H1 (cell line): ENCODE measurements around the gene WDR74. TPM values are rescaled to one million over a fixed set of nuclear protein-coding genes. Genes with fewer than 3 reads are reported as not detected.
A peak's percentile ranks its signal among the peaks of the same experiment; 100 is the strongest.

Source experiments
- BCL11A ChIP-seq, 2 experiments: IDR thresholded peaks; one replicate each; pipeline ENCODE4 v1.6.1; 2011; ENCODE audit warnings: low read depth in 2 of 2, low read length in 2 of 2, mild to moderate bottlenecking in 2 of 2
- CHD1 ChIP-seq: IDR thresholded peaks from 2 replicates; pipeline ENCODE4 v1.6.1; 2012; ENCODE audit warnings: low read depth, low read length, improper control_type of control experiment
- EGR1 ChIP-seq: IDR thresholded peaks from 2 replicates; pipeline ENCODE4 v1.6.1; 2011; ENCODE audit warnings: low read depth, low read length, borderline replicate concordance
- HDAC2 ChIP-seq, 2 experiments: fragments of 300-600 bp in 1 of 2; sonication (generic) in 1 of 2; IDR thresholded peaks; 2 replicates each; pipeline ENCODE4 v1.6.1; 2011 to 2012; ENCODE audit warnings: low read depth in 2 of 2, low read length in 2 of 2, mild to moderate bottlenecking in 2 of 2, moderate library complexity in 2 of 2, borderline replicate concordance in 1 of 2, inconsistent platforms in 1 of 2
- POLR2A ChIP-seq, 2 experiments: IDR thresholded peaks; 1 replicate in 1 of 2; 2 replicates in 1 of 2; pipeline ENCODE4 v1.6.1; 2011; ENCODE audit warnings: low read depth in 2 of 2, low read length in 2 of 2, mild to moderate bottlenecking in 2 of 2; ENCODE audit errors: control extremely low read depth in 1 of 2
- POLR2AphosphoS5 ChIP-seq: IDR thresholded peaks from 2 replicates; pipeline ENCODE4 v1.6.1; 2011; ENCODE audit warnings: low read depth, low read length
- SP1 ChIP-seq: IDR thresholded peaks from 2 replicates; pipeline ENCODE4 v1.6.1; 2011; ENCODE audit warnings: low read depth, low read length
- SUZ12 ChIP-seq: fragments of 200-600 bp; sonication (generic); IDR thresholded peaks from 2 replicates; pipeline ENCODE4 v1.6.1; 2012; ENCODE audit warnings: mild to moderate bottlenecking, inconsistent platforms, low read length, moderate library complexity, mixed read lengths
- polyA plus RNA-seq, 7 experiments: library from polyadenylated mRNA; depleted of rRNA in 3 of 7; stranded (reverse) in 5 of 7; unstranded in 2 of 7; fragments of >200 nt in 5 of 7; fragments of 200-250 nt in 2 of 7; gene quantifications; 1 replicate in 5 of 7; 2 replicates in 1 of 7; 4 replicates in 1 of 7; pipeline versions ENCODE4 v1.2.1 to v1.2.3, GENCODE V29; 2011 to 2013; ENCODE audit warnings: missing spikeins in 2 of 7, mixed read lengths in 2 of 7
- total RNA-seq: library from RNA; stranded (reverse); fragmentation: NEBNext Ultra II Directional; extraction: Animal tissue kit (Norgen Biotek cat#: 25700); gene quantifications from 2 replicates; pipeline ENCODE4 v1.2.1, GENCODE V29; 2021
- TF ChIP-seq, protein P1 (sequence below): fragments of 300-600 bp; sonication (generic); IDR thresholded peaks from 2 replicates; pipeline ENCODE4 v1.7.1; 2012; ENCODE audit warnings: low read length, moderate library complexity, mild to moderate bottlenecking, inconsistent platforms; ENCODE audit not compliant: insufficient replicate concordance
- TF ChIP-seq, protein P2 (sequence below): IDR thresholded peaks from 2 replicates; pipeline ENCODE4 v1.6.1; 2011; ENCODE audit warnings: low read length, improper control_type of control experiment

The WDR74 gene
- total and polyA plus RNA-seq, 2 of the 8 experiments (the other 6 are each of a cell fraction or from before 2014, with no cell fraction given) = 93.6 to 97.0 TPM

- no peak for TF ChIP-seq EGR1
- TF ChIP-seq, protein P1, sequence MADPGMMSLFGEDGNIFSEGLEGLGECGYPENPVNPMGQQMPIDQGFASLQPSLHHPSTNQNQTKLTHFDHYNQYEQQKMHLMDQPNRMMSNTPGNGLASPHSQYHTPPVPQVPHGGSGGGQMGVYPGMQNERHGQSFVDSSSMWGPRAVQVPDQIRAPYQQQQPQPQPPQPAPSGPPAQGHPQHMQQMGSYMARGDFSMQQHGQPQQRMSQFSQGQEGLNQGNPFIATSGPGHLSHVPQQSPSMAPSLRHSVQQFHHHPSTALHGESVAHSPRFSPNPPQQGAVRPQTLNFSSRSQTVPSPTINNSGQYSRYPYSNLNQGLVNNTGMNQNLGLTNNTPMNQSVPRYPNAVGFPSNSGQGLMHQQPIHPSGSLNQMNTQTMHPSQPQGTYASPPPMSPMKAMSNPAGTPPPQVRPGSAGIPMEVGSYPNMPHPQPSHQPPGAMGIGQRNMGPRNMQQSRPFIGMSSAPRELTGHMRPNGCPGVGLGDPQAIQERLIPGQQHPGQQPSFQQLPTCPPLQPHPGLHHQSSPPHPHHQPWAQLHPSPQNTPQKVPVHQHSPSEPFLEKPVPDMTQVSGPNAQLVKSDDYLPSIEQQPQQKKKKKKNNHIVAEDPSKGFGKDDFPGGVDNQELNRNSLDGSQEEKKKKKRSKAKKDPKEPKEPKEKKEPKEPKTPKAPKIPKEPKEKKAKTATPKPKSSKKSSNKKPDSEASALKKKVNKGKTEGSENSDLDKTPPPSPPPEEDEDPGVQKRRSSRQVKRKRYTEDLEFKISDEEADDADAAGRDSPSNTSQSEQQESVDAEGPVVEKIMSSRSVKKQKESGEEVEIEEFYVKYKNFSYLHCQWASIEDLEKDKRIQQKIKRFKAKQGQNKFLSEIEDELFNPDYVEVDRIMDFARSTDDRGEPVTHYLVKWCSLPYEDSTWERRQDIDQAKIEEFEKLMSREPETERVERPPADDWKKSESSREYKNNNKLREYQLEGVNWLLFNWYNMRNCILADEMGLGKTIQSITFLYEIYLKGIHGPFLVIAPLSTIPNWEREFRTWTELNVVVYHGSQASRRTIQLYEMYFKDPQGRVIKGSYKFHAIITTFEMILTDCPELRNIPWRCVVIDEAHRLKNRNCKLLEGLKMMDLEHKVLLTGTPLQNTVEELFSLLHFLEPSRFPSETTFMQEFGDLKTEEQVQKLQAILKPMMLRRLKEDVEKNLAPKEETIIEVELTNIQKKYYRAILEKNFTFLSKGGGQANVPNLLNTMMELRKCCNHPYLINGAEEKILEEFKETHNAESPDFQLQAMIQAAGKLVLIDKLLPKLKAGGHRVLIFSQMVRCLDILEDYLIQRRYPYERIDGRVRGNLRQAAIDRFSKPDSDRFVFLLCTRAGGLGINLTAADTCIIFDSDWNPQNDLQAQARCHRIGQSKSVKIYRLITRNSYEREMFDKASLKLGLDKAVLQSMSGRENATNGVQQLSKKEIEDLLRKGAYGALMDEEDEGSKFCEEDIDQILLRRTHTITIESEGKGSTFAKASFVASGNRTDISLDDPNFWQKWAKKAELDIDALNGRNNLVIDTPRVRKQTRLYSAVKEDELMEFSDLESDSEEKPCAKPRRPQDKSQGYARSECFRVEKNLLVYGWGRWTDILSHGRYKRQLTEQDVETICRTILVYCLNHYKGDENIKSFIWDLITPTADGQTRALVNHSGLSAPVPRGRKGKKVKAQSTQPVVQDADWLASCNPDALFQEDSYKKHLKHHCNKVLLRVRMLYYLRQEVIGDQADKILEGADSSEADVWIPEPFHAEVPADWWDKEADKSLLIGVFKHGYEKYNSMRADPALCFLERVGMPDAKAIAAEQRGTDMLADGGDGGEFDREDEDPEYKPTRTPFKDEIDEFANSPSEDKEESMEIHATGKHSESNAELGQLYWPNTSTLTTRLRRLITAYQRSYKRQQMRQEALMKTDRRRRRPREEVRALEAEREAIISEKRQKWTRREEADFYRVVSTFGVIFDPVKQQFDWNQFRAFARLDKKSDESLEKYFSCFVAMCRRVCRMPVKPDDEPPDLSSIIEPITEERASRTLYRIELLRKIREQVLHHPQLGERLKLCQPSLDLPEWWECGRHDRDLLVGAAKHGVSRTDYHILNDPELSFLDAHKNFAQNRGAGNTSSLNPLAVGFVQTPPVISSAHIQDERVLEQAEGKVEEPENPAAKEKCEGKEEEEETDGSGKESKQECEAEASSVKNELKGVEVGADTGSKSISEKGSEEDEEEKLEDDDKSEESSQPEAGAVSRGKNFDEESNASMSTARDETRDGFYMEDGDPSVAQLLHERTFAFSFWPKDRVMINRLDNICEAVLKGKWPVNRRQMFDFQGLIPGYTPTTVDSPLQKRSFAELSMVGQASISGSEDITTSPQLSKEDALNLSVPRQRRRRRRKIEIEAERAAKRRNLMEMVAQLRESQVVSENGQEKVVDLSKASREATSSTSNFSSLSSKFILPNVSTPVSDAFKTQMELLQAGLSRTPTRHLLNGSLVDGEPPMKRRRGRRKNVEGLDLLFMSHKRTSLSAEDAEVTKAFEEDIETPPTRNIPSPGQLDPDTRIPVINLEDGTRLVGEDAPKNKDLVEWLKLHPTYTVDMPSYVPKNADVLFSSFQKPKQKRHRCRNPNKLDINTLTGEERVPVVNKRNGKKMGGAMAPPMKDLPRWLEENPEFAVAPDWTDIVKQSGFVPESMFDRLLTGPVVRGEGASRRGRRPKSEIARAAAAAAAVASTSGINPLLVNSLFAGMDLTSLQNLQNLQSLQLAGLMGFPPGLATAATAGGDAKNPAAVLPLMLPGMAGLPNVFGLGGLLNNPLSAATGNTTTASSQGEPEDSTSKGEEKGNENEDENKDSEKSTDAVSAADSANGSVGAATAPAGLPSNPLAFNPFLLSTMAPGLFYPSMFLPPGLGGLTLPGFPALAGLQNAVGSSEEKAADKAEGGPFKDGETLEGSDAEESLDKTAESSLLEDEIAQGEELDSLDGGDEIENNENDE = no peak
- TF ChIP-seq, protein P2, sequence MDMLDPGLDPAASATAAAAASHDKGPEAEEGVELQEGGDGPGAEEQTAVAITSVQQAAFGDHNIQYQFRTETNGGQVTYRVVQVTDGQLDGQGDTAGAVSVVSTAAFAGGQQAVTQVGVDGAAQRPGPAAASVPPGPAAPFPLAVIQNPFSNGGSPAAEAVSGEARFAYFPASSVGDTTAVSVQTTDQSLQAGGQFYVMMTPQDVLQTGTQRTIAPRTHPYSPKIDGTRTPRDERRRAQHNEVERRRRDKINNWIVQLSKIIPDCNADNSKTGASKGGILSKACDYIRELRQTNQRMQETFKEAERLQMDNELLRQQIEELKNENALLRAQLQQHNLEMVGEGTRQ = 0 out of 2 replicates have a peak, but pooled peaks have one; percentile 2
- no peak for TF ChIP-seq SUZ12
- no peak for TF ChIP-seq BCL11A (IDR thresholded peaks at IDR 0.05; ENCODE audit: low read depth in 2 of 2, low read length in 2 of 2)
- TF ChIP-seq POLR2AphosphoS5 = peak; percentile 94
- no peak for TF ChIP-seq HDAC2 (IDR thresholded peaks at IDR 0.05; ENCODE audit: borderline replicate concordance in 1 of 2, low read depth in 2 of 2, low read length in 2 of 2)
- peak; percentile 60 to 81 for TF ChIP-seq POLR2A (IDR thresholded peaks at IDR 0.05; ENCODE audit: control extremely low read depth in 1 of 2, low read depth in 2 of 2, low read length in 2 of 2)
- peak; percentile 17; the same call in 1 of the 2 replicates for TF ChIP-seq CHD1
- no peak for TF ChIP-seq SP1
Observed at GRCh38 chr11:62851807-62852522, 12.6 kb upstream of the WDR74 start (continued).
